ENCODE measurements around the gene CDK5RAP3.
"Not testable (repeated sequence)": the region's sequence is repeated elsewhere in the genome, so short reads cannot be mapped to it uniquely, and the experiment has no call there.

CDK5RAP3 gene

DNA sequence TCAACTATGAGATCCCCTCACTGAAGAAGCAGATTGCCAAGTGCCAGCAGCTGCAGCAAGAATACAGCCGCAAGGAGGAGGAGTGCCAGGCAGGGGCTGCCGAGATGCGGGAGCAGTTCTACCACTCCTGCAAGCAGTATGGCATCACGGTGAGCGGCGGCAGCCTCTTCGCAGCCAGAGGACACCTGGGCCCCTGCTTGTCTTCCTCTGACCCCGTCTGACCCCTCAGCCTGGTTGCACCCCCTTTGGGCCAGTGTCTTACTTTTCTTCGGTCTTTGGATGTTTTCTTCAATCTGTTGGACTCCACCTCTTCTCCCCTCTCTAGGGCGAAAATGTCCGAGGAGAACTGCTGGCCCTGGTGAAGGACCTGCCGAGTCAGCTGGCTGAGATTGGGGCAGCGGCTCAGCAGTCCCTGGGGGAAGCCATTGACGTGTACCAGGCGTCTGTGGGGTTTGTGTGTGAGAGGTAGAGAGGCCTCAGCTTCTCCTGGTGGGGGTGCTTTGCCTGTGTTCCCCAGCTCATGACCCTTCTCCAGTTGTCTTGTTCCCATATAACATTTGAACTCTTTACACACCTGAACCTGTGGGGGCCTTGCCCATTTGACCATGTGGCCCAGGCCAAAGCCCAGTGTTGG is 4.4 kb downstream of the CDK5RAP3 start:
- no peak for DNase-seq (ENCODE audit: low spot score)

DNA sequence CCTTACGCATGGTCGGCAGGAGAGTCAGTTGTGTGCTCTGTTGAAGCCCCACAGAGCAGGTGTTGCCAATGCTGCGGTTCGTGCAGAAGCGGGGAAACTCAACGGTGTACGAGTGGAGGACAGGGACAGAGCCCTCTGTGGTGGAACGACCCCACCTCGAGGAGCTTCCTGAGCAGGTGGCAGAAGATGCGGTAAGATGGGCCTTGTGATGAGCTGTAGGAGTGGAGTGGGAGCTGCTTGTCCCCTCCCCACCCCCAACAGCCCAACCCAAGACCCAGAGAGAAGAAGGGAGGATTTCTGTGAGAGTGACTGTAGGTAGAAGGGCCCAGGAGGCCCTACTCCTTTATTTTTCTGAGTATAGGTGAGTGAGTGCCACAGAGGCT is 4.9 kb downstream of the CDK5RAP3 start:
- DNase-seq (ENCODE audit: low spot score), result no peak

DNA sequence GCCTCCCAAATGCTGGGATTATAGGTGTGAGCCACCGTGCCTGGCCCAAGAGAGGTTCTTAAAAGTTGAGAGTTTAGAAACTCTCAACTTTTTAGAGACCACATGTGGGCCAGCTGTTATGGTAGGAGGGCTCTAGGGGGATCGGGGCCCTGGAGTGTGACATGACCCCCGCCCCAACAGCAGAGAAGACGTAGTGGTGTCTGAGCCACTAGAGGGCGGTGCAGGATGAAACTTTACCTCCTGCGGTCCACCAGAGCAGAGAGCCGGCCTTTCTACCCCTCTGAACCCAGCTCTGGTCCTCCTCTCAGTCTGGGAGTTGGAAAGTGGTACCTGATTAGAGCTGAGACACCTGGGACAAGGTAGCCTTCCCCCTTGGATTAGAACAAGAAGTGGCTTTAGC is 7.4 kb downstream of the CDK5RAP3 start:
- DNase-seq (ENCODE audit: low spot score), result peak; percentile 25

DNA sequence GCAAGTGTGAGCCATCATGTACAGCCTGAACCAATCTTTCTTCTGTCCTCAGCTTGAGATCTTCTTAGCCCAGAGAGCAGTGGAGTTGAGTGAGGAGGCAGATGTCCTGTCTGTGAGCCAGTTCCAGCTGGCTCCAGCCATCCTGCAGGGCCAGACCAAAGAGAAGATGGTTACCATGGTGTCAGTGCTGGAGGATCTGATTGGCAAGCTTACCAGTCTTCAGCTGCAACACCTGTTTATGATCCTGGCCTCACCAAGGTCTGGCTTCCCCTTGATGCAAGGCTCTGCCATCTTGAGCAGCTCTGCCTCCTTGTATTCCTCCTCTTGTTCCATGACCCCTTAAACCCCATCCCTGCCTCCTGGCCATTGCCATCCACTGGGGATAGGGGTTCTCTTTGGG is 9.6 kb downstream of the CDK5RAP3 start:
- DNase-seq (ENCODE audit: low spot score), result no peak

DNA sequence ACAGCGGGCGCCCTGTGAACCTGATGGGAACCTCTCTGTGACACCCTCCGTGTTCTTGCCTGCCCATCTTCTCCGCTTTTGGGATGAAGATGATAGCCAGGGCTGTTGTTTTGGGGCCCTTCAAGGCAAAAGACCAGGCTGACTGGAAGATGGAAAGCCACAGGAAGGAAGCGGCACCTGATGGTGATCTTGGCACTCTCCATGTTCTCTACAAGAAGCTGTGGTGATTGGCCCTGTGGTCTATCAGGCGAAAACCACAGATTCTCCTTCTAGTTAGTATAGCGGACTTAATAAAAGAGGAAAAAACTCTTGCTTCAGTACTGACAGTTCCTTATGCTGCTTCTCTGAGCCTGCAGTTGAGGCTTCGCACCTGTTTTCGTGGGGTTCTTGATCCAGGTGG is 10.5 kb downstream of the CDK5RAP3 start:
- no peak for DNase-seq (ENCODE audit: low spot score)

DNA sequence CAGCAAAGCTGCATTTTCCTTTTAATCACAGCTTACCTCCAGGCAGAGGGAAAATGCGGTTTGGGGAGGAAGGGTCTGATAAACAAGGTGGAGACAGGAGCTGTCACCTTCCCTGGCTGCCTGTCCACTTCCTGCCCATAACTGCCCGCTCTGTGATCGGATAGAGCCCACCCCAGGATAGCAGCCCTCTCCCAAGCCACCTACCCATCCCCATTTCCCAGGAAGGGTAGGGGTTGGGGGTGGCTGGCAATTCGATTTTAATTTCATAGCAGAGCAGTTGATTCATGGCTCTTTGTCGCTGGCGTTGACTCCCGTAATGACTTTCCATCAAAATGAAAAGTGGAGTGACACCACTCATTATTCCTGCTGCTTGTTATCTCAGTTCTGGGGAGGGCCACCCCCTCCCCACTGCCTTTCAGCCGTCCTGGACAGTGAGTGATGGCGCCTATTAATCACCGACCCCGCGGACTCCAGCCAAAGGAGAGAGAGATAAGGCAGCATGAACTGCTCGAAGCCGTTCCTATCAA is 11.2 kb downstream of the CDK5RAP3 start:
- no peak for DNase-seq (ENCODE audit: low spot score)

DNA sequence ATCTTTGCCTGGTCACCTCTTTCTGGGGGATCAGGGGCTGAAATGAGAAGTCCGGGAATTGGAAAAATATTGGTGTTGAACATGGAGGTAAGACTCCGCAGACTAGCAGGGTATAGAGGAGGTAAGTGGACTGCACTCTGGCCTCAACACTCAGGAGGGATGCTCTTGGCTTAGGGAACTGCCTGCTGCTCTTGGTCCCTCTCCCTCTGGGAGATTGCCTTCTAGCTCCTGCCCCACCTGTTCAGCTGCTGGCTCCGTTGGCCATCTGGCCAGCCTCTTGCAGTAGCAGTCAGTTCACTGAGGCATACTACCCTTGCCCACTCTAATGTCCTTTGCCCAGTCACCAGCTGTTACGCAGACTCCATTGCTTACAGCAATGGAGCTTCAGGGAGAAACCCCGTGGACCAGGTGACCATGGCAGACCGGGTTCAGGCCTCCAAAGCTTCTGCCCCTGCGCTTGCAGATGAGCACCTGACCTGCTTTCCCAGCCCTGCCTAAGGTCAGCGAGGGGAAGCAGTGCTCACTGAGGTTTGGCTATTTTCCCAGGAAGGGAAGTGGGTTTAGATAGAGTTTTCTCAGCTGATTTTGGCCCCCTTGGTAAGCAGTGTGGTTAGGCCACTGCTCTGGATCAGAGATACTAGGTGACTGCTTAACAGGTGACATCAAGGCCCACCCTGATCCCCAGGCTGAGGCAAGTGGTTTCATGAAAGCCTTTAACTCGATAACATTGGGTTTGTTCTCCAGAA is 11.9 kb downstream of the CDK5RAP3 start:
- DNase-seq (ENCODE audit: low spot score), result no peak

DNA sequence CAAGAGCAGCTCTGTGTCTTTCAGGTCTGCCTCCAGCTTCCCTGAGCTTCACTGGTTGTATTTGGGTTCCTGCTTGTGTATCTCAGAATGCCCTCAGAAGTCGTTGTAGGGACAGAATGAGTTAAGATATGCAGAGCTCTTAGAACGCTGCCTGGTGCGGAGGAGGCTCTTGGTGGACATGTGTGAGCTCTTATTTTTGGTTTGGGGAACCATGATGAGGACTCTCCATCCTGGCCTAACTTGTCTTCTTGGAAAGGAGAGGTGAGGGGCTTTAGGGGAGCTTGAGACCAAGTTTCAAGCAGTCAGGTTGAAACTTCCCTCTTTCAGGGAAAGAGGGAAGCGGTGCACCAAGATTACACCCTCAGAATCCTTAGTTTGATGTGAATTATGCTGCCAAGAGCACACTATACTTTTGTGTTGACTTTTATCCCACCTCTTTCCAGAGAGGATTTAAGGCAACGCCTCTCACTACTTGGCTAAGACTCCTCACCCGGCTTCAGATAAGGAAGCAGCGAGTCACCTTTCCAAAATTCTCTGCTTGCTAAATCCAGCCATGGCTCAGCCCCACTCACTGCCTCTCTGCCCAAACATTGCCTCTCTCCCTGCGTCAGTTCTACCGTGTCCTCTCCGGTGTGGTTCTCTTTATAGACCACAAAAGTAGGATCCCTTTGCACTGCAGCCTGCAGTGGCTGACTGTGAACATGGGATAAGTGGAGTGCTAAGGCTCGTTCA is 12.7 kb downstream of the CDK5RAP3 start:
- no peak for DNase-seq (ENCODE audit: low spot score)

DNA sequence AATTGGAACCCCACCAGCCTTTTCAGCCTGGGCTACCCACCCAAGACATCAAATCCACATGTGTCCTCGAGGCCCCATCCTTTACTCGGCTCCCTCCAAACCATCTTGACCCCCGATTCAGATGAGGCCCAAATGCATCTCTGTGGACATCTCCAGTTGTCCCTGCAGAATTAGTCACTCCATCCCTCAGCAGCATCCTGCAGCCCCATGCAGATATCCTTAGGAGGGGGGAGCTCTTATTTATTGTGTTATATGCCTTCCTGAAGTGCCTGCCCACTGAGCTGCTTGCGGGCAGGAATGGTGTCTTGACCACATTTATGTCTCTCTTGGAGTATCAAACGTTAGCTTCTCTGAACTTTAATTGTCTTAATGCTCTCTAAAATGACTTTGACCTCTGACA is 15.6 kb downstream of the CDK5RAP3 start:
- no peak for DNase-seq (ENCODE audit: low spot score)

DNA sequence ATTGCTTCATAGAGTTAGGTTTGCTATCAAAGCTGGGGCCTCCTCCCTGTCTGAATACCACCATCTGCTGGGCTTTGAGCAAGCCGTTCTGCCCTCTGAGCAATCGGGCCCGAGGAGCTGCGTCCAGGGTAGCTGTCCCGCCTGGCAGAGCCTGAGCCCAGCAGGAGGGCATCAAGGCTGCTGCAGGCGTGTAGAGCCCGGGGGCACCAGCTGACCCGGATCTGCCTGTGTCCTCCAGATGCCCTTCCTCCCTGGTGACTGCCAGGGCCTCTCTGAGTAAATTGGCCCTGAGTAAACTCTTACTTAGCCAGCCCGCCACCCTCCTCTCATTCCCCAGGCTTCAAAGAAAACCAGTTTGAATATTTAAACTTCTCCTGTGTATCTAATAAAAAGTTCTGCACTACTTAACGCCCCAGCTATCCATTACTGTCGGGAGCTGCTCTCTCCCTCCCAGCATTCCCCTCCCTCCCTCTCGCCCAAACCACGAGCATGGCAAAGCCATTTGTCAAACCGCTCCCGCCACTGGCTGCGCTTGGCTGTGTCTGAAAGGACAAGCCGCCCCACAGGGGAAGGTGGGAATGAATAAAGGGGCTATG is 16.4 kb downstream of the CDK5RAP3 start:
- DNase-seq (ENCODE audit: low spot score), result no peak

DNA sequence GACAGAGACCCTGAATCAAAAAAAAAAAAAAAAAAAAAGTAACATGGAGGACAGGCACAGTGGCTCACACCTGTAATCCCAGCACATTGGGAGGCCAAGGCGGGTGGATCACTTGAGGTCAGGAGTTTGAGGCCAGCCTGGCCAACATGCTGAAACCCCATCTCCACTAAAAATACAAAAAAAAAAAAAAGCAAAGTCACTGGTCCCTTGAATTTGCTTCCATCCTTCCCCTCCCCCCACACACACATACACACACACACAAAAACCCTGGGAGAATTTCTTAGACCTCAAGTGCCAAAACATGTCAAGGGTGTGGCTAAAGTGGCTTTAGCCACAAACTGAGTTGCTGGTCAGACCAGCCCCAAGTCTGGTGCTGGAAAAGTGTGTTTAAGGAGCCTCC is 17.5 kb downstream of the CDK5RAP3 start:
- DNase-seq (ENCODE audit: low spot score), result not testable (repeated sequence)

DNA sequence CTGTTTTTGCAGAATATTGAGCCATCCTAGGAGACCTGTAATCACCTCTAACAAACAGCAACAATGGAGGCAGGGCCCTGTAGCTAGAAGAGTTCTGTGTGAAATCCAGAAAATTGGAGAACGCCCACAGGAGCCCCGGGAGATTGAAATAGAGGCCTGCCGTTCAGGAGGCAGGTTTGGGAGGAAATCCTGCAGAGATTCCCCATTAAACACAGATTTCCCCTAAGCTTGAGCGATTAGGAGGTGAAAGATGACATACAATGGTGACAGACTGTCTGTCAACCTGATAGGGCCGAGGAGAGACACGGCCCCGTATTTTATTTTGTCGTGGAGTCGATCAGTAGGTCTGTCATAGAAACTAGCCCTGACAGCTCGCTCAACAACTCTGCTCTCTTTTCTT is 18.2 kb downstream of the CDK5RAP3 start:
- no peak for DNase-seq (ENCODE audit: low spot score)

DNA sequence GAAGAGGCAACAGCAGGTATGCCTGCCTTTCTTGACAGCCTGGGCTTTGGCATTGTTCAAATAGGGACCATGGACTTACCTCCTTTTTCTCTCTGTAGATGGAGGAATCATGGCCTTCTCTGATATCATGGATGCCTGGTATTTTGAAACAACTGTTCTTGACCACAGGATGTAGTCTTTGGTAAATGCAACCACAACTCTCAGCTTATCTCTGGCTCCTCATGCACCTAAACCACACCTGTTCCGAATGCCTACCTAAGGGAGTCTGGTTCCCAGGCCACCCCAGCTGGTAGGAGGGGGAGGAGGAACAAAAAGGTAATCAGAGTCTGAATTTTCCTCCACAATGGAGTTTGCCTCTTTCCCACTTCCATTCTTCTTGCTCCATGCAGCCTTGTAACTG is 18.8 kb downstream of the CDK5RAP3 start:
- no peak for DNase-seq (ENCODE audit: low spot score)

DNA sequence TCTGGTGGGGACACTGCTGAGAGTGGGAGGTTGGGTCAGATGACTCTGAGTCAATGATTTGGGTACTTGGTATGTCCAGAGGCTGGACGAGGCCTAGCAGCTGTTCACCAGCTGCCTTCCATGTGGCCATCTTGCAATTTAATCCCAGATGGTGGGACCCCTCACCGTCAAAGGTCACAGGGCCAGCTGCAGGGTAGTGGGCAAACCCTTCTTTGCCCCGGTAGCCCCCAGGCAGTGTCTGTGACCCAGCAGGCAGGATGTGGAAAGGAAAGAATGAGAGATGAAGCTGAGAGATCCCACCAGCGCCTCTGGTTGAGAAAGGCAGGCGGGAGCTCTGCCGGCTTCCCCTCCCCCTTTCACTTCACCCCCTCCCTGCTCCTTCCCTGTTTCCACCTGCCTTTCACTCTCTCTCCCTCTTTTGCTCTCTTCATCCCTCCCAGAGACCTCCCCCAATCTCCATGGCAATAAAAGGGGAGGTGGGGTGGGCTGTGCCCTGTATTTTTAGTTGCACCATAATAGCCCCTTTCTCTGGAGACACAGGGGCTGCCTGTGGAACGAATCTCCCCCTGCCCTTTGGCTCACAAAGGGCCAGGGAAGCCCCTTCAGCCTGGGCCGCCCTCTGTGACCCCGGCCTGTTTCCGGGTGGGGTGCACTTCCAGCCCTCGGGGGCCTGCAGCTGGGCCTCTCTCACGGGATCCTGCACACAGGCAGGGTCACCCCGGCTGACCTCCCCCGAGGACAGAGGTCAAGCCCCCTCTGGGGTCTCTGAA is 20.2 kb downstream of the CDK5RAP3 start:
- no peak for DNase-seq (ENCODE audit: low spot score)

DNA sequence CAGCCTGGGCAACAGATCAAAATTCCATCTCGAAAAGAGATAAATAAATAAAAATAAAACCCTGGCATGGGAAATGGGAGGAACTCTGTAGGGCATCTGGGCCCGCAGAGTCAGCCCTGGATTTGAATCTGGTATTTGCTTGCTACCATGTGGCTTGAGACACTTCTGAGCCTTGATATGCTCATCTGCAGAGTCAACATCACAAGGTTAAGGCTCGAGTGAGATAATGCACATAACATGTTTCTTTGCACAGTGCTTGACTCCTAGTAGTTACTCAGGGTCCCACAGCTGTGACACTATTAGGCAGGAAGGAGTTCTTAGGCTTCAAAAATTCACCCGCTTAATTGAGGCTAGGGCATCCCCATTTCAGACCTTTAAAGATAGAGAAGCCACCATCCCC is 21.3 kb downstream of the CDK5RAP3 start:
- DNase-seq (ENCODE audit: low spot score), result no peak

DNA sequence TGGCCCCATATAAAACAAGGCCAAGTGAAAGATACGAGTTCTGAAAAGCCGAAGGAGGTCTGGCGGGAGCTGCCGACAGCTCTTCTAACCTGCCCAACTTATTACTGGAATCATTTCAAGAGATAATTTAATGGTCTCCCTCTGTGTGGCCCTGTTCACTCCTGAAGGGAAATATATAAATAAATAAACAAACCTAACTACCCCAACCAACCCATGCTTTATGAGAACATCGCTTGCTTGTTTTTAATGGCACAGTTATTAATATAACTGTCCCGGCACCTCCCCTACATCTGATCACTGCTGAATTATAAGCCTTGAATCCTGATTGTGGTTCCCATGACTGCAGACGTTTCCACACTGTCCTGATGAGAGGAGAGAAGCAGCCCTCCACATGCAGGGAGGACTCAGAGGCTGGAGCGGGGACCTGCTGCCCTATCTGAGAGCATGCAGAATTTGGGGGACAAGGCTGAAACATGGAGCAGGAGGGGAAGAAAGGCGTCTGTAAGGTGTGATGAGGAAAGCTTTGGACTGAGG is 22.2 kb downstream of the CDK5RAP3 start:
- no peak for DNase-seq (ENCODE audit: low spot score)

DNA sequence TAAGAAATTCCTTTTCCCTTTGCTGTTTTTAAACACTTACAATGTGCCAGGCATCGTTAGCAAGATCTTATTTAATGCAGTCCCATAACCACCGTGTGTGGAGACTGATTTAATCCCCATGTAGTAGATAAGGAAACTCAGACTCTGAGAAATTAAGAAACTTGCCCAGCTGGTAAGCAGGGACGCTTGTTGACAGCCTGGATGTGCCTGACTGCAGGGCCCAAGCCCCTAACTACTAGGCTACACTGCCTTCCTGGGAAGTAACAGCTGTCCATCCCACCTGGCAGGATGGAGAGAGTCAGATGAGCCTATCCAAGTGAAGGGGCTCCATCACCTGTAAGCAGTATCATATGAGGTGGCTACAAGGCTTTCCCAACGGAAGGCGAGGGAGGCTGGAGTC is 23.1 kb downstream of the CDK5RAP3 start:
- no peak for DNase-seq (ENCODE audit: low spot score)

DNA sequence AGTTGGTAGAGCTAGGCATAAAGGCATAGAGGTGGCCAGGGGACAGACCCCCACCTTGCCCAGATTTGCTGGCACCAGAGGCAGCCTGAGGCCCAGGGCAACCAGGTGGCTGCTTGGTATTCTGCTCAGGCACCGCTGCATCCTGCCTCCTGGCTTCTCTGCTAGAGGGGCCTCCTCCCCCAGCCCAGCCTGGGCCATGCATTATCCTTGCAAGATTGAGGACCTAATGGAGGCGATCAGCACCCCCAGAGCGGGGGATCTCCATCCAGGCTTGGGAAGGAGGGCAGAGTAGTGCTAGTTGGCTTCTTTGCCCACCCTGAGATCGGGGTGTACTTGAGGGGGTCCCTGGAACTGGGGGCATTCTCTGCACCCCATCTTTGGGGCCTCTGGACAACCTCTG is 23.8 kb downstream of the CDK5RAP3 start:
- no peak for DNase-seq (ENCODE audit: low spot score)

DNA sequence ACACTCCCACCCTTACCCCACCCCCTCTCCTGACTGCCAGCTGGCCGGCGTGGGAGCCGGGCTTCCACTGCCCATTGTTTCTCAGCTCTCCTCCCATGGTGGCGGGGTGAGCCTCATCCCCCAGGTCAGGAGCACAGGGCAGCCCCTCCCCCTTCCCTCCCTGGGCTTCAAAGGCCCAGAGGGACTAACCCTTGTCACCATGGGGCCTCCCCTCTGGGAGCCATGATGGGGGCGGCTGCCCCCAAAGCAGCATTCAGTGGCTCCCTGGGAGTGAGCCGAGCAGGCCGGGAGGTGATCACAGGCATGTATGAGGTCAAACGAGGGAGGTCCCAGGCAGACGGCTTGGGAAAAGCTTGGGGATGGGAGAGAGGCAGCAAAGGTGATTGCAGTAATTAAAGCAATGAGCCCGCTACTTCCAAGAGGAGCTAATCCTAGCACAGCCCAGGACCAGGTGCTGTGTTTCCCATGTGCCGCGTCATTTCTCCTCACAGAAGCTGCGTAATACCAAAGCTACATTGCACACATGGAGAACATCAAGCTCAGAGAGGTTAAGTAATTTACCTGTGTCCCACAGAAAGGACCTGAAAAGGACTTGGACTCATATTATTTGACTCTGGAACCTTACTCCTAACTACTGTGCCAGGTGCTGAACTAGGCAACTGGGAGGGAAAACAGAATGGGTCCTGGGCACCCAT is 24.5 kb downstream of the CDK5RAP3 start:
- no peak for DNase-seq (ENCODE audit: low spot score)

DNA sequence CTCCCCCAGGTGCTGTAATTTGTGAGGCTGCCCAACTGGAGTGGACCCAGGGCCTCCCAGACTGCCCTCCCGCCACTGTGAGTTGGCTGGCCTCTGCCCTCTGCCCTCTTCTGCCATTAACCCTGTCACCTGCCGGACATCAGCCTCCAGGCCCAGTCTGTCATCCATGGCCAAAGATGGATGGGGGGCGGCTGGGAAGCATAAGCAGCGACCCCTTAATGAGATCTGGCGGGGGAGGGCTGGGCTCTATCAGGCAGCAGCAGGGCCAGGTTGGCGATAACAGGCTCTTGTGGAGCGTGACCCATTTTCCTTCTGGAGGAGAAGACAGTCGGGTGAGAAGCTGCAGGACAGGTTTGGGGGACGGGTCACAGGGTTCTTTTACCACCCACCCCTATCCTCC is 25.3 kb downstream of the CDK5RAP3 start:
- DNase-seq (ENCODE audit: low spot score), result no peak

DNA sequence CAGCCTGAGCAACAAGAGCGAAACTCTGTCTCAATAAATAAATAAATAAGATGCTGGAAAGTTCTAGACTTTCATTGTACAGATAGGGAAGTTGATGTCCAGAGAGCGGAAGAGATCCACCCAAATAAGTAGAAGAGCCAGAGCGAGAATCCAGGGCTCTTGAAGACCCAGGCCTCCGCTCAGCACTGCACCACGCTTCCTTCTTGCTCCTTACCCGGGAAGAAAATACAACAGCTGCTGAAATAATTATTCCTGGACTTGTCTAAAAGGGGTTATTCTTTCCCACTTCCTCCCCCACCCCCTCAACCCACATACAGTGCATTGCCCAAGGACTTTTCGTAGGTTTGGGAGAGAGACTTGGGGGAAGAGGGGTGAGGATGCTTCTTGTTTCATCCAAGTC is 26.7 kb downstream of the CDK5RAP3 start:
- DNase-seq (ENCODE audit: low spot score), result no peak
